Activated effector memory CD4-positive, alpha-beta T cell treated with anti-CD3 and anti-CD28 coated beads, Interleukin-2, amount 50 U/mL, for 16 hours (primary cell): ENCODE data around the gene PTGER3.
"Not testable (repeated sequence)": the region's sequence is repeated elsewhere in the genome, so short reads cannot be mapped to it uniquely, and the experiment has no call there.

Experiments
- DNase-seq: peaks from one replicate; pipeline ENCODE4 v3.0.0-alpha.2; 2020

PTGER3 gene

DNA sequence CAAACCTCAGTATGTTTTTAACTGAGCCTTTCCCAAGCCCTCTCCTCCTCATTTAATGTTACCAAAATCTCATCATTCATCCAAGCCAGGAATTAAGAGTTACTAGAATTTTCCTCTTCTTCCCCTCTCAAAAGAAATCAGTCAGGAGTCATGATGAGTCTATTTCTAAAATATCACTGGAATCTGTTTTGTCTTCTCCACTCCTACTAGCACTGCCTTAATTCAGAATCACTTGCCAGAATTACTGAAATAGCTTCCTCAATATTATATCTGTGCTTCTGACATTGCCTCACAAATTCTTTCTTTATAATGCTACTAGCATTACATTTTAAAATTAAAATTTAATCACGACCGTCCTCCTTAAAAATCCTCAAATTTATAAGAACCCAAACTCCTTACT, 106.1 kb downstream of the PTGER3 start:
- DNase-seq, result no peak

GRCh38 chr1:70940398-70940797, 107.2 kb downstream of the PTGER3 start:
- not testable (repeated sequence) for DNase-seq

- no peak for DNase-seq
Observed at GRCh38 chr1:70934194-70934961, 113.2 kb downstream of the PTGER3 start.

GRCh38 chr1:70930062-70930461, 117.6 kb downstream of the PTGER3 start:
- no peak for DNase-seq

- no peak for DNase-seq
Observed at GRCh38 chr1:70922196-70922595, 125.4 kb downstream of the PTGER3 start.
